ENCODE data around the gene HOXD11. TPM values are rescaled to one million over a fixed set of nuclear protein-coding genes. Genes with fewer than 3 reads are reported as not detected.

The HOXD11 gene
- total and polyA plus RNA-seq, 2 of the 4 experiments (the other 2 are of a cell fraction), result not detected

- no peaks in the 10 kb centered on the region for H3K9me1 ChIP-seq (ENCODE audit: insufficient read depth, low read length)
- peak overlapping the region; percentile 14; the same call in 1 of the 2 replicates for H3K4me3 ChIP-seq (ENCODE audit: insufficient read depth, low read depth, low read length)
- H2BK5ac ChIP-seq (ENCODE audit: low read depth, low read length, poor library complexity, severe bottlenecking), result no peak overlapping the region
- peak overlapping the region; percentile 38 for H3K4me2 ChIP-seq (ENCODE audit: low read depth, low read length)
- H4K8ac ChIP-seq (ENCODE audit: low read depth in 2 of 2, low read length in 2 of 2), result no peak overlapping the region
- intact Hi-C loops (cut with micrococcal nuclease), result no loop called here
- H2AK5ac ChIP-seq (ENCODE audit: low read depth, low read length), result no peak overlapping the region
- ChIA-PET CTCF (no interaction called here), POLR2A (ENCODE audit: unreplicated experiment) (no interaction called here)
- no peak overlapping the region for H3K56ac ChIP-seq (ENCODE audit: extremely low read depth, insufficient read depth, low read length)
- H4K5ac ChIP-seq (ENCODE audit: low read depth, low read length), result no peak overlapping the region
- ATAC-seq (ENCODE audit: low read depth), result no peak
- no peaks in the 10 kb centered on the region for H3K79me1 ChIP-seq (ENCODE audit: low read depth in 1 of 2, low read length in 2 of 2)
- H3K36me3 ChIP-seq (ENCODE audit: control insufficient read depth, insufficient read depth, low read length), result no peaks in the 10 kb centered on the region
- WGBS, 2 experiments (ENCODE audit: extremely low coverage in 2 of 2, insufficient read length in 1 of 2), result 0% methylated on average over 16 of the region's 68 CpGs; no CpG with 5 or more reads in 1 of the 2 experiments
- H3K4ac ChIP-seq (ENCODE audit: low read depth, low read length), result no peak overlapping the region
- TF ChIP-seq CHD1 (IDR thresholded peaks at IDR 0.05; ENCODE audit: low read depth, low read length) (no peak), MAZ (IDR thresholded peaks at IDR 0.05; ENCODE audit: borderline replicate concordance, low read depth, low read length) (no peak), BHLHE40 (IDR thresholded peaks at IDR 0.05; ENCODE audit: low read depth, low read length) (peak; percentile 82), NFE2L2 (IDR thresholded peaks at IDR 0.05; ENCODE audit: low read depth, low read length) (no peak), CEBPB (IDR thresholded peaks at IDR 0.05; ENCODE audit: low read depth, low read length) (no peak), FOS (IDR thresholded peaks at IDR 0.05; ENCODE audit: low read depth, low read length) (no peak), POLR2A (IDR thresholded peaks at IDR 0.05; ENCODE audit: low read depth, low read length) (no peak)
- TF ChIP-seq, protein P1, sequence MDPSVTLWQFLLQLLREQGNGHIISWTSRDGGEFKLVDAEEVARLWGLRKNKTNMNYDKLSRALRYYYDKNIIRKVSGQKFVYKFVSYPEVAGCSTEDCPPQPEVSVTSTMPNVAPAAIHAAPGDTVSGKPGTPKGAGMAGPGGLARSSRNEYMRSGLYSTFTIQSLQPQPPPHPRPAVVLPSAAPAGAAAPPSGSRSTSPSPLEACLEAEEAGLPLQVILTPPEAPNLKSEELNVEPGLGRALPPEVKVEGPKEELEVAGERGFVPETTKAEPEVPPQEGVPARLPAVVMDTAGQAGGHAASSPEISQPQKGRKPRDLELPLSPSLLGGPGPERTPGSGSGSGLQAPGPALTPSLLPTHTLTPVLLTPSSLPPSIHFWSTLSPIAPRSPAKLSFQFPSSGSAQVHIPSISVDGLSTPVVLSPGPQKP (IDR thresholded peaks at IDR 0.05; ENCODE audit: borderline replicate concordance, low read depth, low read length), result no peak
- peak overlapping the region; percentile 66 for H2AFZ ChIP-seq (replicated peaks; ENCODE audit: low read length, poor library complexity)
- H3K9me3 ChIP-seq (ENCODE audit: control insufficient read depth, insufficient read depth, low read length), result peaks cover 28% of the 10 kb centered on the region
- H3K4me1 ChIP-seq (ENCODE audit: control insufficient read depth, insufficient read depth, low read length), result peaks cover 1% of the 10 kb centered on the region
- H2BK15ac ChIP-seq (ENCODE audit: low read depth, low read length), result no peak overlapping the region
- H3K23ac ChIP-seq (ENCODE audit: low read depth, low read length), result no peak overlapping the region
- DNase-seq, result no peak
- dilution Hi-C loops (cut with HindIII; ENCODE audit: low sequenced_read_pairs, unreplicated experiment), result no loop called here
- in situ Hi-C loops (cut with MboI; ENCODE audit: low sequenced_read_pairs), result loop anchor here (25.0 kb wide), 2 partner anchors 1043 to 1343 kb away; no protein-coding TSS in a partner anchor
- no peak overlapping the region for H3K9ac ChIP-seq (ENCODE audit: low read depth, low read length)
- no peak overlapping the region for H2AK9ac ChIP-seq (replicated peaks; ENCODE audit: low read depth, low read length, poor library complexity)
- peaks cover 3% of the 10 kb centered on the region; the same call in 1 of the 2 replicates for H4K20me1 ChIP-seq (ENCODE audit: insufficient read depth, low read length)
- no peak overlapping the region for H4K91ac ChIP-seq (ENCODE audit: insufficient read depth, low read depth, low read length)
- no peak overlapping the region for H2BK120ac ChIP-seq (ENCODE audit: low read depth, low read length)
- H3K14ac ChIP-seq (replicated peaks; ENCODE audit: low read depth, low read length), result no peak overlapping the region
- no peak overlapping the region for H3K18ac ChIP-seq (ENCODE audit: low read depth, low read length)
- H3K27ac ChIP-seq (ENCODE audit: insufficient read depth, low read length), result no peak overlapping the region
- H2BK20ac ChIP-seq (ENCODE audit: low read depth, low read length), result no peak overlapping the region
- BruUV-seq (replicated peaks), result no TSS peak
- peaks cover 86% of the 10 kb centered on the region for H3K27me3 ChIP-seq (ENCODE audit: control insufficient read depth, insufficient read depth, low read length)
These were observed 26.3 kb upstream of the HOXD11 start for GRCh38 chr2:176080540-176081375.
